ENCODE data around the gene ECT2L.

ECT2L gene

DNA sequence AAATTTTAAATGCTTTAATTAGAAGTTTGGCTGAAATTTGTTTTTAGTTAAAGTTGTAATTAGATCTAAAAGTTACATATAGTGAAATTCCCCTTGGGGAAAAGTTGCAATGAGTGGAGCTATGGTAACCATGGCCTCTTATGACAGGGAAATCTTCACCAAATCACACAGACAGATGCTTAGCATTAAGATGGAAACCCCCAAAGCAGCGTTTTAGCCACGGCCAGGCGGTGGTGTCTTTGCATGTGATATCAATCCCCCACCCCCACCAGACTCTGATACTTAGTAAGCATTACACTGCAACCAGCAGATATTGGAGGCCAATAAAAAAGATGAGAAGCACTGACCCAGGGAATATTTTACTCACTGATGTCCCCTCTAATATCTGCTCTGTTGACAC lies 116.4 kb downstream of the ECT2L start:
- no peak overlapping the region for H3K27ac ChIP-seq (replicated peaks)
- H3K4me3 ChIP-seq (replicated peaks; ENCODE audit: insufficient read depth, low read length): no peak overlapping the region
- H3K27me3 ChIP-seq (ENCODE audit: insufficient read depth, poor library complexity, severe bottlenecking): no peaks in the 10 kb centered on the region
- DNase-seq (ENCODE audit: low read depth in 1 of 2, low spot score in 1 of 2): no peak
- no peak for TF ChIP-seq GABPA (IDR thresholded peaks at IDR 0.05; ENCODE audit: low read depth)
- no peak for TF ChIP-seq SPI1 (IDR thresholded peaks at IDR 0.05; ENCODE audit: borderline replicate concordance, low read depth)
- no peak for TF ChIP-seq POLR2AphosphoS5 (IDR thresholded peaks at IDR 0.05; ENCODE audit: low read depth)
- TF ChIP-seq, protein P1, sequence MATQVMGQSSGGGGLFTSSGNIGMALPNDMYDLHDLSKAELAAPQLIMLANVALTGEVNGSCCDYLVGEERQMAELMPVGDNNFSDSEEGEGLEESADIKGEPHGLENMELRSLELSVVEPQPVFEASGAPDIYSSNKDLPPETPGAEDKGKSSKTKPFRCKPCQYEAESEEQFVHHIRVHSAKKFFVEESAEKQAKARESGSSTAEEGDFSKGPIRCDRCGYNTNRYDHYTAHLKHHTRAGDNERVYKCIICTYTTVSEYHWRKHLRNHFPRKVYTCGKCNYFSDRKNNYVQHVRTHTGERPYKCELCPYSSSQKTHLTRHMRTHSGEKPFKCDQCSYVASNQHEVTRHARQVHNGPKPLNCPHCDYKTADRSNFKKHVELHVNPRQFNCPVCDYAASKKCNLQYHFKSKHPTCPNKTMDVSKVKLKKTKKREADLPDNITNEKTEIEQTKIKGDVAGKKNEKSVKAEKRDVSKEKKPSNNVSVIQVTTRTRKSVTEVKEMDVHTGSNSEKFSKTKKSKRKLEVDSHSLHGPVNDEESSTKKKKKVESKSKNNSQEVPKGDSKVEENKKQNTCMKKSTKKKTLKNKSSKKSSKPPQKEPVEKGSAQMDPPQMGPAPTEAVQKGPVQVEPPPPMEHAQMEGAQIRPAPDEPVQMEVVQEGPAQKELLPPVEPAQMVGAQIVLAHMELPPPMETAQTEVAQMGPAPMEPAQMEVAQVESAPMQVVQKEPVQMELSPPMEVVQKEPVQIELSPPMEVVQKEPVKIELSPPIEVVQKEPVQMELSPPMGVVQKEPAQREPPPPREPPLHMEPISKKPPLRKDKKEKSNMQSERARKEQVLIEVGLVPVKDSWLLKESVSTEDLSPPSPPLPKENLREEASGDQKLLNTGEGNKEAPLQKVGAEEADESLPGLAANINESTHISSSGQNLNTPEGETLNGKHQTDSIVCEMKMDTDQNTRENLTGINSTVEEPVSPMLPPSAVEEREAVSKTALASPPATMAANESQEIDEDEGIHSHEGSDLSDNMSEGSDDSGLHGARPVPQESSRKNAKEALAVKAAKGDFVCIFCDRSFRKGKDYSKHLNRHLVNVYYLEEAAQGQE (IDR thresholded peaks at IDR 0.05; ENCODE audit: insufficient replicate concordance, low read depth): no peak
- TF ChIP-seq, protein P2, sequence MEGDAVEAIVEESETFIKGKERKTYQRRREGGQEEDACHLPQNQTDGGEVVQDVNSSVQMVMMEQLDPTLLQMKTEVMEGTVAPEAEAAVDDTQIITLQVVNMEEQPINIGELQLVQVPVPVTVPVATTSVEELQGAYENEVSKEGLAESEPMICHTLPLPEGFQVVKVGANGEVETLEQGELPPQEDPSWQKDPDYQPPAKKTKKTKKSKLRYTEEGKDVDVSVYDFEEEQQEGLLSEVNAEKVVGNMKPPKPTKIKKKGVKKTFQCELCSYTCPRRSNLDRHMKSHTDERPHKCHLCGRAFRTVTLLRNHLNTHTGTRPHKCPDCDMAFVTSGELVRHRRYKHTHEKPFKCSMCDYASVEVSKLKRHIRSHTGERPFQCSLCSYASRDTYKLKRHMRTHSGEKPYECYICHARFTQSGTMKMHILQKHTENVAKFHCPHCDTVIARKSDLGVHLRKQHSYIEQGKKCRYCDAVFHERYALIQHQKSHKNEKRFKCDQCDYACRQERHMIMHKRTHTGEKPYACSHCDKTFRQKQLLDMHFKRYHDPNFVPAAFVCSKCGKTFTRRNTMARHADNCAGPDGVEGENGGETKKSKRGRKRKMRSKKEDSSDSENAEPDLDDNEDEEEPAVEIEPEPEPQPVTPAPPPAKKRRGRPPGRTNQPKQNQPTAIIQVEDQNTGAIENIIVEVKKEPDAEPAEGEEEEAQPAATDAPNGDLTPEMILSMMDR (IDR thresholded peaks at IDR 0.05; ENCODE audit: insufficient read depth, low read length): no peak

DNA sequence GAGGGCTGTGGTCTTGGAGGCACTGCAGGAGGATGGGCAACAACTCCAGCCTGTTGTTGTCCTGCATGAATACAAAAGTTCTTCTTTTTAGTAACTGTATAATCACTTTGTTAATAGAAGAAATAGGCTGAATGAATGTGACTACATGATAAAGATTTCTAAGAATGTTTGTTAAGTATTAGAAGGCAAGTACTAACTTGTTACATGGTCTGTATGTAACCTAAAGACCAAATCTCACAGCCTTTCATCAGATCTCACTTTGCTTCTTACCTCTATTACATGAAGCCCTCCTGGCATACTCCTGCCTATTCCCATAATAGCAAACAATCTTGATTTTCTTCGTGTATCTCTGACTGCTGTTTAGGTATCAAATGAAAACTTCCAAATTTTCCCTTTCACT lies 118.8 kb downstream of the ECT2L start:
- H3K4me3 ChIP-seq (replicated peaks; ENCODE audit: insufficient read depth, low read length): no peak overlapping the region
- no peak overlapping the region for H3K27ac ChIP-seq (replicated peaks)
- no peaks in the 10 kb centered on the region for H3K27me3 ChIP-seq (ENCODE audit: insufficient read depth, poor library complexity, severe bottlenecking)
- TF ChIP-seq GABPA (IDR thresholded peaks at IDR 0.05; ENCODE audit: low read depth) (no peak), POLR2AphosphoS5 (IDR thresholded peaks at IDR 0.05; ENCODE audit: low read depth) (no peak), SPI1 (IDR thresholded peaks at IDR 0.05; ENCODE audit: borderline replicate concordance, low read depth) (no peak)
- TF ChIP-seq, protein P2 (IDR thresholded peaks at IDR 0.05; ENCODE audit: insufficient read depth, low read length): no peak
- TF ChIP-seq, protein P1 (IDR thresholded peaks at IDR 0.05; ENCODE audit: insufficient replicate concordance, low read depth): no peak
- DNase-seq (ENCODE audit: low read depth in 1 of 2, low spot score in 1 of 2): no peak

DNA sequence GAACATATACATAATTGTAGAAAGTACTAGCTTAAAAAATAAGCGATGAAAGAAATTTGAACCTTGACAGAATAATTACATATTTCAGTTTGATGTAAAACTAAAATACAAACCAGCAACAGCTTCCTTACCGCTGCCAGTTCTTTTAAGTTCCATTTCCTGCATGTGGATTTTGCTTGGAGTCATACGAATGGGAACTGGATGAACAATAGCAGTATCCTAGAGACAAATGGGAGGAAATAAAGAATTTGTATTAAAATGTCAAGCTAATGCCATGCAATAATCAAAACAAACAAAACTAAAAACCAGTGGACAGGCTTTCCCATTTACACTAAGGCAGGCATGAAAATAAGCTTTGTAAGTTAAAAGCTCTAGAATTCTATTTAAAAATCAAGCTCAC lies 125.0 kb downstream of the ECT2L start:
- TF ChIP-seq, protein P1 (IDR thresholded peaks at IDR 0.05; ENCODE audit: insufficient replicate concordance, low read depth): no peak
- no peak for TF ChIP-seq GABPA (IDR thresholded peaks at IDR 0.05; ENCODE audit: low read depth)
- TF ChIP-seq POLR2AphosphoS5 (IDR thresholded peaks at IDR 0.05; ENCODE audit: low read depth): no peak
- TF ChIP-seq, protein P2 (IDR thresholded peaks at IDR 0.05; ENCODE audit: insufficient read depth, low read length): no peak
- TF ChIP-seq SPI1 (IDR thresholded peaks at IDR 0.05; ENCODE audit: borderline replicate concordance, low read depth): no peak
- no peak overlapping the region for H3K27ac ChIP-seq (replicated peaks)
- no peak for DNase-seq (ENCODE audit: low read depth in 1 of 2, low spot score in 1 of 2)
- H3K27me3 ChIP-seq (ENCODE audit: insufficient read depth, poor library complexity, severe bottlenecking): no peaks in the 10 kb centered on the region
- H3K4me3 ChIP-seq (replicated peaks; ENCODE audit: insufficient read depth, low read length): no peak overlapping the region

Measured in HL-60 (cell line).